ENCODE measurements around the gene DLX3. TPM values are rescaled to one million over a fixed set of nuclear protein-coding genes. Genes with fewer than 3 reads are reported as not detected.

Gene DLX3
- total RNA-seq, 2 experiments from 2014 or later = not detected

DNA sequence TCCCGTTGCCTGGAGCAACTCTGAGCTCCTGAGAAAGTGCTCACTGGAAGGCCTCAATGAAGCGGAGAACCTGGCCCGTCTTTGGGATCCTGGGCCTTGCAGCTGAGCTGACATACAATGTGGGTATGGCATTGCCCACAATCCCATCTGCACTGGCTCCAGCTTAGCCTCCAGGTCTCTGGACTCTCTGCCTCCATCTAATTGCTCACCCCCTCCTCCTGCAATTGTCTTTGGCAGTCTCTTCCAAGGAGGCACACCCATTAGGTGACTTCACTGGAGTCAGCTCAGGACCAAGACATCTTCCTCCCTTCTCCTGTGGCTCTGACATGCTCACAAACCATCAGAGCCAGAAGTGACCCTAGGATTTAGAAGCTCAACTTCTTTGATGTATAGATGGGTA, 24.5 kb downstream of the DLX3 start:
- POLR2A ChIA-PET = no interaction called here
- DNase-seq (no peak), ATAC-seq (ENCODE audit: low read depth) (no peak)
- Mint-ChIP-seq H3K27me3 (peaks cover 87% of the 10 kb centered on the region), H3K9me3 (no peaks in the 10 kb centered on the region), H3K4me3 (peak overlapping the region; percentile 62), H3K36me3 (no peaks in the 10 kb centered on the region), H3K4me1 (peaks cover 20% of the 10 kb centered on the region), H3K27ac (no peak overlapping the region)

DNA sequence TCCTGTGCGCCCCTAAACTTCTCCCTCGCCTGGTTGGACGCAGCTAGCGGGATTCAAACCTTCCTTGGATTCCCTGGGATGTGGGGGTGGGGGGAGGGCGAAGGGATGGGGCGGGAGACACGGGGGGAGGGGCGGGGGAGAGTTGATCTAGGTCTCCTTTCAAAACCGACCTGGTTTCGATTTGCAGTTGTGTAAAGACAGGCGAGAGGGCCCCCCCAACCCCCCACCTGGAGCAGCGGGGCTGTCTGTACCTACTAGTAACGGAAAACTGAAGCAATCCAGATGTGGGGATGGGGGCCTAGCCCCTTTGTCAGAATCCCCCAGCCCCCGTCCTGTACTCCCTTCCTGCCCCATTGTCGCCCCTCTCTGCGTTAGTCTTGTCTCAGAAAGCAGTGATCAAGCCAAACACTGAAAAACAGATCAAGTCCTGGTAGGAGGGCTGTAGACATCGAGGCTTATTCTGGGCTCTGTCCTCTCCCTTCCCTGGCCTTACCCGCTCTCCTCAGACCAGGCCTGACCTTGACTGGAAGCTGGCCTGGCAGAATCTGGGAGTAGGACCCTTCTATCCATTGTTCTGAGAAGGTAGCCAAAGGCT, 25.1 kb downstream of the DLX3 start:
- Mint-ChIP-seq H3K27ac (no peak overlapping the region), H3K4me1 (peaks cover 23% of the 10 kb centered on the region)
- POLR2A ChIA-PET = no interaction called here

DNA sequence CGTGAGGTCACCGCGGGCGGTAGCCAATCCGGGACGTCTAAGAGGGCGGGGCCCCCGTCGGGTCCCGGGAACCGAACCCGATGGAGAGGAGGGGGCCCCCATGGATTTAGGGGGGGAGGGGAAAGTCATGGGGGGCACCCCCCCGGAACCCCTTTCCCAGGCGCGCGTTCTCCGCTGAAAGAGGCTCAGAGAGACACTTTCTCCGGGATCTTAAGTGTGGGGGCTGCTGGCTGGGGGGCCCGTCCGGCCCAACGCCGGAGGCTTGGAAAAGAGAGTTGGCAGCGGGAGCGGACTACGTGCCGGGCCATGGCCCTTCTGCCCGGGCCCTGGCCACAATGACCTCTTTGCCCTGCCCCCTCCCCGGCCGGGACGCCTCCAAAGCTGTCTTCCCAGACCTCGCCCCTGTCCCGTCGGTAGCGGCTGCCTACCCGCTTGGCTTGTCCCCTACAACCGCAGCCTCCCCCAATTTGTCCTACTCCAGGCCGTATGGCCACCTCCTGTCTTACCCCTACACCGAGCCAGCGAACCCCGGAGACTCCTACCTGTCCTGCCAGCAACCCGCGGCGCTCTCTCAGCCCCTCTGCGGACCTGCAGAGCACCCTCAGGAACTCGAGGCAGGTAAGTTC, 25.8 kb downstream of the DLX3 start, which contains the start of gene DLX4:
DLX4 (plus strand) TSS at position 57 of the 626 bp plus-strand sequence; CDS start at position 336, 279 bp downstream.
- H3K27ac Mint-ChIP-seq = peak within 1 kb of the TSS; percentile 63
- H3K4me1 Mint-ChIP-seq = peaks cover 26% of the 10 kb centered on the region
- no peak for DNase-seq
- H3K4me3 Mint-ChIP-seq = peak within 1 kb of the TSS; percentile 85
- no peaks in the 10 kb centered on the region for H3K36me3 Mint-ChIP-seq
- H3K9me3 Mint-ChIP-seq = no peaks in the 10 kb centered on the region
- peaks cover 88% of the 10 kb centered on the region for H3K27me3 Mint-ChIP-seq
- ATAC-seq (ENCODE audit: low read depth) = no peak
- POLR2A ChIA-PET = no interaction called here

More for the DNA sequence above, 25.1 kb downstream of the DLX3 start:
- Mint-ChIP-seq H3K4me3 (peak overlapping the region; percentile 85), H3K27me3 (peaks cover 88% of the 10 kb centered on the region), H3K9me3 (no peaks in the 10 kb centered on the region), H3K36me3 (no peaks in the 10 kb centered on the region)
- ATAC-seq (ENCODE audit: low read depth) = no peak
- DNase-seq = no peak

DNA sequence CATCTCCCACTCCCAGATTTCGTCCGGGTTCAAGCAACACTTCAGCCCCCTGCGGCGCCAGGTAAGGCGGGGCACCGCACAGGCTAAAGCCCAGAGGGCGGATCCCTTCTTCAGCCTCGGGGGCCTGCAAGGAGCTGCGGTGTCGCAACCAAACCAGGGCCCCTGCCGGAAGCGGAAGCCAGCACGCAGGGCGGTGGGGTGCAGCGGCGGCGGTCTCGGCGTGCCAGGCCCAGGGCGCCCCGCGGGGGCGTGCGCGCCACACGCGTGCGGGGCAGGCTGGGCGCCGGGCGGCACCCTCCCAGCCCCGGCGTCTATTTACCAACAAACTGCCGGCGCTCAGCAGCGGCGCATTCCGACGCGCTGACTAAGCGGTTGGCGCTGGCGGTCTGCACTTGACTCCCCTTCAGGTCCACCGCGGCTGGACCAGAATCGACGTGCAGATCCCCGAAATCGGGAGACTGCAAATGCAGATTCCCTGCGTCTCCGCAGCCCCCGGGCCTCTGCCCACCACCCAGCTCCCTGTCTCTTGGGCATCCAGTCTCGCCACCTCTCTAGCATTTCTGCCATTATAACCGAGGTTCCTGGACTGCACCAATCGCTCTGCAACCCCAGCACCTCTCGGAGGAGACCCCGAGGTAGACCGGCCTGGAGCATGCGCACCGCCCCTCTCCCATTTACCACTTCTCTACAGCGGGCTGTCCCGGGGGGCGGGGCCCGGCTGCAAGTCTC, 26.5 kb downstream of the DLX3 start:
- H3K27me3 Mint-ChIP-seq = peaks cover 88% of the 10 kb centered on the region
- peak; percentile 83 for DNase-seq
- peak overlapping the region; percentile 63 for H3K27ac Mint-ChIP-seq
- no peaks in the 10 kb centered on the region for H3K36me3 Mint-ChIP-seq
- H3K4me3 Mint-ChIP-seq = peak overlapping the region; percentile 85
- peaks cover 31% of the 10 kb centered on the region for H3K4me1 Mint-ChIP-seq
- ATAC-seq (ENCODE audit: low read depth) = peak; percentile 83
- POLR2A ChIA-PET = no interaction called here
- H3K9me3 Mint-ChIP-seq = no peaks in the 10 kb centered on the region

DNA sequence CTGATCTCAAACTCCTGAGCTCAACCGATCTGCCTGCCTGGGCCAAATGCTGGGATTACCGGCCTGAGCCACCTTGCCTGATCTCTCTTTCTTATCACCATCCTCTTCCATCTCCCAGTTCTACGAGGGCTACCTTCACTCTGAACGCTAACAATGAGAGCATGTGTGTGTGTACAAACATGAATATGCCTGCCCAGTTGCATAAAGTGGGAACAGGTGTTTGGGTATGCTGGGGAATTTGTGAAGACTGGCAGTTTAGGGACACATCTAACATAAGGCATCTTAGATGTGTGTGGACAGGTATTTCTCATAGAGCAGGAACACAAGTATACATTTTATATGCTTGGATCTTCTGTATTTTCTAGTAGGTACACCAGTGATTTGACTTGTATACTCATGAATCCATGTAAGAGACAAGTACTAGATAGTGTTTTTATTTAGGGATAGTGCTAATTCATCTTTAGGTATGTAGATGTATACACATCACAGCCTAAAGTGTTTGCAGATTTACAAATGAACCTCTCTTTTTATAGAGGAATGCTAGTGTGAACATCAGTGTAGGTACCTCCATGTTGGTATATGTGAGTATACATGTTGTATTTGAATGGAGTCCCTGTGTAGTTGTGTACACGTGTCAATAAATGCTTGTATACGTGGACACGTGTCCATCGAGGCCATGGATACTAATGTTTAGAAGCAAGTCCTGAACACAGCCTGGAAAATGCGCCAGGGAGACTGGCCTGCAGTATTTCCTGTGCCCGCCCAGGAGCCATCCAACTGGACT, 27.2 kb downstream of the DLX3 start:
- H3K9me3 Mint-ChIP-seq = no peaks in the 10 kb centered on the region
- H3K4me3 Mint-ChIP-seq = peak overlapping the region; percentile 48
- ATAC-seq (ENCODE audit: low read depth) (no peak), DNase-seq (no peak)
- peaks cover 34% of the 10 kb centered on the region for H3K4me1 Mint-ChIP-seq
- H3K27me3 Mint-ChIP-seq = peaks cover 87% of the 10 kb centered on the region
- POLR2A ChIA-PET = no interaction called here
- no peak overlapping the region for H3K27ac Mint-ChIP-seq
- no peaks in the 10 kb centered on the region for H3K36me3 Mint-ChIP-seq

DNA sequence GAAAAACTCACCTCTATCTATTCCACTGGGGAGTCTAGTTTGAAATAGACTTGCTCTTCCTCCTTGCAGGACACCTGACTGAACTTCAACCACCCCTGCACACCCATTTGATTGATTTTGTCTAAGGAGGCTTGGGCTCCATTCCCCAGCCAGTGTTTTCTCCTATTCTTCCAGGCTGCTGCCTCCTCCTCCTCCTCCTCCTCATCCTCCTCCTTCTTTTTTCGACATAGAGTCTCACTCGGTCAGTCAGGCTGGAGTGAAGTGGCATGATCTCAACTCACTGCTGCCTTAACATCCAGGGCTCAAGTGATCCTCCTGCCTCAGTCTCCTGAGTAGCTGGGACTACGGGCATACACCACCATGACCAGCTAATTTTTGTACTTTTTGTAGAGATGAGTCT, 27.8 kb downstream of the DLX3 start:
- H3K9me3 Mint-ChIP-seq = no peaks in the 10 kb centered on the region
- DNase-seq = no peak
- peaks cover 34% of the 10 kb centered on the region for H3K4me1 Mint-ChIP-seq
- no peaks in the 10 kb centered on the region for H3K36me3 Mint-ChIP-seq
- H3K27ac Mint-ChIP-seq = no peak overlapping the region
- H3K27me3 Mint-ChIP-seq = peaks cover 87% of the 10 kb centered on the region
- no peak overlapping the region for H3K4me3 Mint-ChIP-seq
- POLR2A ChIA-PET = no interaction called here
- no peak for ATAC-seq (ENCODE audit: low read depth)

DNA sequence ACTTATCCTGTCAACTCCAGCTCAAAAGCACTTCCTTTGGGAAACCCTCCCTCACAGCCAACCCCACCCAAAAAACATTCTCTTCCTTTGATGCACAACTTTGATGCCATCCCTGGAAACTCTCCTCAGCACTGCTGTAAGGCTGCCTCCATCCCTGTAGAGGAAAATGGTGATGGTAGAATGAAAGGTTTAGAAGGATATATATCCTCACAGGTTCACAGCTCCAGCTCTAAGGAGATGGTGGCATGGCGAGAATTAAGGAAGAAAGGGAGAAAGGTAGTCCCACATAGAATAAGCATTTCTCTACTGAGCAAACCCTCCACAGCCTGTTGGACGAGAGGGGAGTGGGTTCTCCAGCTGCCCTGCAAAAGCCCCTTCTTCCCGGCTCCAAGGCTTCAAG, 28.3 kb downstream of the DLX3 start:
- H3K27me3 Mint-ChIP-seq = peaks cover 87% of the 10 kb centered on the region
- H3K4me1 Mint-ChIP-seq = peaks cover 33% of the 10 kb centered on the region
- no peak overlapping the region for H3K27ac Mint-ChIP-seq
- no peak overlapping the region for H3K4me3 Mint-ChIP-seq
- no peaks in the 10 kb centered on the region for H3K36me3 Mint-ChIP-seq
- H3K9me3 Mint-ChIP-seq = no peaks in the 10 kb centered on the region
- no peak for ATAC-seq (ENCODE audit: low read depth)
- POLR2A ChIA-PET = no interaction called here
- no peak for DNase-seq

DNA sequence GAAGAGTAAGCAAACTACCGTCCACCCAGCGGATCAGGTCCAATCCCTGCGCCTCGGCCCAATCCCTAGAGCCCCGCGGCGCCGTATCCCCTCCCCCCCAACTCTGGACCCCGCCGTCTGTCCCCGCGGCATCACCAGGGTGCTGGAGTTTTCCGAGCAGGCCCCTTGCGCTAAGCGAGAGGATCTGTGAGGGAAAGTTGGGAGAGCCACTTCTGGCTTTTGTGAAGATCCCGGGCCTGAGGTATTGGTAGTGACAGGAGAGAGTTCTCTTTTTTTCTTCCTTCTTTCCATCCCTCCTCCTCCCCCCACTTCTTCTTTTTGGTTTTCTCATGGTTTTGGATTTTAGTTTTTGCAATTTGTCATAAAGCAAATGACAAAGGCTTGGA, 29.5 kb downstream of the DLX3 start:
- Mint-ChIP-seq H3K27ac (no peak overlapping the region), H3K36me3 (no peaks in the 10 kb centered on the region), H3K27me3 (peaks cover 85% of the 10 kb centered on the region), H3K9me3 (no peaks in the 10 kb centered on the region), H3K4me1 (peaks cover 25% of the 10 kb centered on the region), H3K4me3 (peak overlapping the region; percentile 16)
- POLR2A ChIA-PET = no interaction called here
- ATAC-seq (ENCODE audit: low read depth) = no peak
- no peak for DNase-seq

DNA sequence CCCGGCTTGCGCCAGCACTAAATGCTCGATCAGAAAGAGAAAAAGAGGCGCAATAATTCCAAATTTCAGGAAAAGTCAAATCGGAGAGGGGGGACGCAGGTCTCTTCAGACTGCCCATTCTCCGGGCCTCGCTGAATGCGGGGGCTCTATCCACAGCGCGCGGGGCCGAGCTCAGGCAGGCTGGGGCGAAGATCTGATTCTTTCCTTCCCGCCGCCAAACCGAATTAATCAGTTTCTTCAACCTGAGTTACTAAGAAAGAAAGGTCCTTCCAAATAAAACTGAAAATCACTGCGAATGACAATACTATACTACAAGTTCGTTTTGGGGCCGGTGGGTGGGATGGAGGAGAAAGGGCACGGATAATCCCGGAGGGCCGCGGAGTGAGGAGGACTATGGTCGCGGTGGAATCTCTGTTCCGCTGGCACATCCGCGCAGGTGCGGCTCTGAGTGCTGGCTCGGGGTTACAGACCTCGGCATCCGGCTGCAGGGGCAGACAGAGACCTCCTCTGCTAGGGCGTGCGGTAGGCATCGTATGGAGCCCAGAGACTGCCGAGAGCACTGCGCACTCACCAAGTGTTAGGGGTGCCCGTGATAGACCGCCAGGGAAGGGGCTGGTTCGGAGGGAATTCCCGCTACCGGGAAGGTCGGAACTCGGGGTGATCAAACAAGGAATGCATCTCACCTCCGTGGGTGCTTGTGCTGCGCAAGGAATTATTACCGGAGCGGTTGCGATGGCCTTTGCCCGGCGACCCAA, 30.1 kb downstream of the DLX3 start:
- Mint-ChIP-seq H3K4me1 (peaks cover 24% of the 10 kb centered on the region), H3K27me3 (peaks cover 80% of the 10 kb centered on the region), H3K9me3 (no peaks in the 10 kb centered on the region), H3K27ac (no peak overlapping the region), H3K36me3 (no peaks in the 10 kb centered on the region), H3K4me3 (peak overlapping the region; percentile 49)
- ATAC-seq (ENCODE audit: low read depth) (peak; percentile 25), DNase-seq (peak; percentile 57)
- POLR2A ChIA-PET = no interaction called here

DNA sequence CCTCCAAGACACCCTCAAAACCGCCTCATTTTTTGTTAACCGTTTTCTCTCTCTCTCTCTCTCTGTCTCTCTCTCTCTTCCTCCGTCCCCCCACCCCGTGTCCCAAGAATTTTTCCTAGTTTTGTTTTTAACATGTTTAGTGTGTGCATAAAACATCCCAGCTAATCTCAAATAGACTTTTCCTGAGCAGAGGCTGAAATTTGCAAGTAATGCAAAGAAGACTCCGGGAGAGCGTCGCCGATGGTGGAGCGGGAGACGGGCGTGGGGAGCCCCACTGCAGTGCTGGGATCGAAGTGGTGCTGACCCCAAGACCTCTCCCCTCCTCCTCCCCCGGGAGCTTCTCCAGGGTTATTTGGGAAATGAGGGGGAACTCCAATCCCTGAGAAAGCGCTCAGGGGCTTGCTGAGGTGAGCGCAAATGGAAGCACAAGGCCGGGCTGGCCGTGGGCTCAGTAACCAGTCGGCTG, 30.7 kb downstream of the DLX3 start:
- Mint-ChIP-seq H3K36me3 (no peaks in the 10 kb centered on the region), H3K4me1 (peaks cover 21% of the 10 kb centered on the region), H3K27me3 (peaks cover 75% of the 10 kb centered on the region), H3K9me3 (no peaks in the 10 kb centered on the region), H3K4me3 (peak overlapping the region; percentile 3), H3K27ac (peak overlapping the region; percentile 24)
- DNase-seq = no peak
- POLR2A ChIA-PET = interaction anchor here (1.2 kb wide), 1 partner anchor 29 kb away, joined by 4 read pairs; no protein-coding TSS in a partner anchor
- no peak for ATAC-seq (ENCODE audit: low read depth)

DNA sequence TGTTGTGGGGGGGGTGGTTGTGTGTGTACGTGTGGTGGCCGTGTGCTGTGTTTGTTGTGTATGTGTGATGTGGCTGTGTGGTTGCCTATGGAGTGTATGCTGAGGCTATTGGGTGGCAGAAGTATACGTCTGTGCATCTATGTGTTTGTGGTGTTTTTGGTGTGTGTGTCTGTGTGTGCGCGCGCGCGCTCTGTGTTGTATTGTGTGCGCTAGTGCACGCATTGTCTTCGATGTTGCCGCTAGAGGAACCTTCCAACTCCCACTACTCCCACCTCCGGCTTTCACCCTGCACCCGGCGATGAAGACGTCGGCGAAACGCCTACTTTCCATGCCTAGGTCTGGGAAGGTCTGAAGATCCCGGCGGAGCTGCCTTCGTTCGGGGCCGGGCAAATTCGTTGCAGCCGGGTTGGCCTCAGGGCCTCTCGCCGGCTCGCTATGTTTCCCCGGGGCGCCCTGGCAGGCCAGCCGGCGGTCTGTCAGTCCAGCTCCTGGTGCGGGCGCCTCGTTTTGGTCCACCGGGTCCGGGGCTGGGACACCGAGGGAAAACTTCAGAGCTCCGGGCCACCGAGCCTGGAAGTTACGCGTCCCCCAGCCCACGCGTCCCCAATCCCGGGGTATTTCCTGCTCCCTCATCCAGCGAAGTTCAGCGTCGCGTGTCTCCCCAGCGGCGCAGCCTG, 31.3 kb downstream of the DLX3 start:
- peaks cover 21% of the 10 kb centered on the region for H3K4me1 Mint-ChIP-seq
- no peak for ATAC-seq (ENCODE audit: low read depth)
- H3K27me3 Mint-ChIP-seq = peaks cover 75% of the 10 kb centered on the region
- DNase-seq = no peak
- H3K9me3 Mint-ChIP-seq = no peaks in the 10 kb centered on the region
- H3K4me3 Mint-ChIP-seq = peak overlapping the region; percentile 38
- peak overlapping the region; percentile 24 for H3K27ac Mint-ChIP-seq
- POLR2A ChIA-PET = interaction anchor here (1.2 kb wide), 1 partner anchor 30 kb away, joined by 4 read pairs; no protein-coding TSS in a partner anchor
- no peaks in the 10 kb centered on the region for H3K36me3 Mint-ChIP-seq

DNA sequence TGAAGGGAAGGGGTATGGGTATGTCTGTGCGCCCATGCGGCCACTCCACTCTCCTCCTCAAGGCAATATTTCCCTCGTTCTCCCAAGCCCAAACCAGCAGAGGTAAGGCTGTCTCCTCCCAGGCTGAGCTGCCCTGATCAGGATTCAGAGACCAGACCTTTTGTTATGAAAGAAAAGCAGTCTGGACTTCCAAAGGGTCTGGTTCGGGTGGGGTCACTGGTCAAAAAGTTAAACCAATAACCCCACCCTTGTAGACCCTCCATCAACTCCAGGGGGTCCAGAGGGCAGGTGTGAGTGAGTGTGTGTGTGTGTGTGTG, 31.8 kb downstream of the DLX3 start:
- H3K27me3 Mint-ChIP-seq = peaks cover 75% of the 10 kb centered on the region
- peaks cover 20% of the 10 kb centered on the region for H3K4me1 Mint-ChIP-seq
- no peak overlapping the region for H3K27ac Mint-ChIP-seq
- no peak overlapping the region for H3K4me3 Mint-ChIP-seq
- ATAC-seq (ENCODE audit: low read depth) = no peak
- H3K36me3 Mint-ChIP-seq = no peaks in the 10 kb centered on the region
- DNase-seq = no peak
- H3K9me3 Mint-ChIP-seq = no peaks in the 10 kb centered on the region
- POLR2A ChIA-PET = interaction anchor here (1.2 kb wide), 1 partner anchor 31 kb away, joined by 4 read pairs; no protein-coding TSS in a partner anchor

All from activated naive CD8-positive, alpha-beta T cell treated with anti-CD3 and anti-CD28 coated beads, Interleukin-2, amount 10 ng/mL, durations not matched to agents 7 days and 5 days (primary cell).